ENCODE data around the gene SLC25A21.

Gene SLC25A21

GRCh38 chr14:37140176-37140575 lies 32.2 kb downstream of the SLC25A21 start:
- no peak for DNase-seq

GRCh38 chr14:37139710-37140109 lies 32.7 kb downstream of the SLC25A21 start:
- no peak for DNase-seq

GRCh38 chr14:37138898-37139297 lies 33.5 kb downstream of the SLC25A21 start:
- no peak for DNase-seq

- DNase-seq = no peak
Measured at GRCh38 chr14:37133284-37133913, 39.0 kb downstream of the SLC25A21 start.

GRCh38 chr14:37131205-37131604 lies 41.2 kb downstream of the SLC25A21 start:
- no peak for DNase-seq

GRCh38 chr14:37129047-37129446 lies 43.4 kb downstream of the SLC25A21 start:
- DNase-seq = no peak

GRCh38 chr14:37124614-37125013 lies 47.8 kb downstream of the SLC25A21 start:
- no peak for DNase-seq

GRCh38 chr14:37122919-37123639 lies 49.3 kb downstream of the SLC25A21 start:
- no peak for DNase-seq

GRCh38 chr14:37122288-37122687 lies 50.1 kb downstream of the SLC25A21 start:
- DNase-seq = no peak

GRCh38 chr14:37118673-37119366 lies 53.6 kb downstream of the SLC25A21 start:
- no peak for DNase-seq

GRCh38 chr14:37116933-37117849 lies 55.2 kb downstream of the SLC25A21 start:
- no peak for DNase-seq

- DNase-seq = no peak
Measured at GRCh38 chr14:37115406-37115805, 57.0 kb downstream of the SLC25A21 start.

- DNase-seq = no peak
Measured at GRCh38 chr14:37114559-37114958, 57.8 kb downstream of the SLC25A21 start.

- no peak for DNase-seq
Measured at GRCh38 chr14:37114002-37114401, 58.4 kb downstream of the SLC25A21 start.

- DNase-seq = no peak
Measured at GRCh38 chr14:37098132-37098531, 74.3 kb downstream of the SLC25A21 start.

GRCh38 chr14:37094502-37094901 lies 77.9 kb downstream of the SLC25A21 start:
- DNase-seq = no peak

GRCh38 chr14:37093364-37093763 lies 79.0 kb downstream of the SLC25A21 start:
- DNase-seq = no peak

- DNase-seq = no peak
Measured at GRCh38 chr14:37091651-37092050, 80.8 kb downstream of the SLC25A21 start.

- no peak for DNase-seq
Measured at GRCh38 chr14:37090026-37090425, 82.4 kb downstream of the SLC25A21 start.

GRCh38 chr14:37089410-37089809 lies 83.0 kb downstream of the SLC25A21 start:
- no peak for DNase-seq

GRCh38 chr14:37088356-37089215 lies 83.8 kb downstream of the SLC25A21 start:
- no peak for DNase-seq

- DNase-seq = no peak
Measured at GRCh38 chr14:37087520-37087919, 84.9 kb downstream of the SLC25A21 start.

Measured in stimulated activated CD4-positive, alpha-beta T cell treated with anti-CD3 and anti-CD28 coated beads, Interleukin-12 subunit alpha, Interleukin-12 subunit beta, amount 100 ng/mL, for 4 hours (primary cell).